ENCODE data around the gene RUNX3. TPM values are rescaled to one million over a fixed set of nuclear protein-coding genes. Genes with fewer than 3 reads are reported as not detected.

Gene RUNX3
- total and polyA plus RNA-seq, 2 of the 8 experiments (the other 6 are each of a cell fraction or from before 2014, with no cell fraction given): 0.62 to 0.82 TPM

GRCh38 chr1:24966121-24966723 is 36.1 kb upstream of the RUNX3 start (continued):
- no peak for TF ChIP-seq EGR1 (IDR thresholded peaks at IDR 0.05; ENCODE audit: borderline replicate concordance, low read depth, low read length)

All from H1 (cell line).